ENCODE measurements around the gene NFIB.

DNA sequence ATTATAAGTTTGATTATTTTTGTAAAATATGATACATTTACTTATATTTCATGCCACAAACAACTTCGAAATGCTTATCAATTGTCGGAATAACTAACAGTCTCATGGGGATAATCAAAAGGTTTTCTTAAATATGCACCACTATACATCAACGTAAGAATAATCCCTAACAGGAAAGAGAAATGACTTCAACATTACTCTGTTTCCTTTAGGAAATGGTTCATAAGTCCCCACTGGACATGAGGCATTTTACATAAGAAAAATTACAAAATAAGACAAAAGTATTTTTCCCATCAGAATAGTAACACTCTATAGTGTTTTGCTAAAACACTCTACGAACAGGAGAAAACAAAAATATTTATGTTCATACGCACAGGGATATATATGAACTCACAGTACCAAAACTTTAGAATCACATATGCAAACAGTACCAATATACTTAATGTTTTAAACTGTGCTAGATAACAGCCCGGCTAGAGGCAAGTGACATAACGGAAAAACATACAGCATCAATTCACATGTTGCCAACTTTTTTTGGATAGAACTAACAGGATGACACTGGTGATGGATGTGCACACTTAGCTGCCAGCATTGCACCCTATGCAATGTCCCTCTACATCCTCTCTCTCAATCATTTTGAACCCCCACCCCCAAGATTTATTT, 120.5 kb downstream of the NFIB start:
- TF ChIP-seq CTCF (conservative IDR thresholded peaks at IDR 0.05; ENCODE audit: low read depth, low read length) = no peak
- TF ChIP-seq SMC3 (IDR thresholded peaks at IDR 0.05; ENCODE audit: low read depth, low read length) = no peak
- TF ChIP-seq, protein P1, sequence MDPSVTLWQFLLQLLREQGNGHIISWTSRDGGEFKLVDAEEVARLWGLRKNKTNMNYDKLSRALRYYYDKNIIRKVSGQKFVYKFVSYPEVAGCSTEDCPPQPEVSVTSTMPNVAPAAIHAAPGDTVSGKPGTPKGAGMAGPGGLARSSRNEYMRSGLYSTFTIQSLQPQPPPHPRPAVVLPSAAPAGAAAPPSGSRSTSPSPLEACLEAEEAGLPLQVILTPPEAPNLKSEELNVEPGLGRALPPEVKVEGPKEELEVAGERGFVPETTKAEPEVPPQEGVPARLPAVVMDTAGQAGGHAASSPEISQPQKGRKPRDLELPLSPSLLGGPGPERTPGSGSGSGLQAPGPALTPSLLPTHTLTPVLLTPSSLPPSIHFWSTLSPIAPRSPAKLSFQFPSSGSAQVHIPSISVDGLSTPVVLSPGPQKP (IDR thresholded peaks at IDR 0.05; ENCODE audit: borderline replicate concordance, low read depth, low read length) = no peak
- TF ChIP-seq POLR2A (IDR thresholded peaks at IDR 0.05; ENCODE audit: low read depth, low read length) = no peak
- no peak for TF ChIP-seq FOS (IDR thresholded peaks at IDR 0.05; ENCODE audit: low read depth, low read length)
- TF ChIP-seq, protein P2, sequence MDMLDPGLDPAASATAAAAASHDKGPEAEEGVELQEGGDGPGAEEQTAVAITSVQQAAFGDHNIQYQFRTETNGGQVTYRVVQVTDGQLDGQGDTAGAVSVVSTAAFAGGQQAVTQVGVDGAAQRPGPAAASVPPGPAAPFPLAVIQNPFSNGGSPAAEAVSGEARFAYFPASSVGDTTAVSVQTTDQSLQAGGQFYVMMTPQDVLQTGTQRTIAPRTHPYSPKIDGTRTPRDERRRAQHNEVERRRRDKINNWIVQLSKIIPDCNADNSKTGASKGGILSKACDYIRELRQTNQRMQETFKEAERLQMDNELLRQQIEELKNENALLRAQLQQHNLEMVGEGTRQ (IDR thresholded peaks at IDR 0.05; ENCODE audit: low read depth, low read length) = no peak
- TF ChIP-seq MAFK (IDR thresholded peaks at IDR 0.05; ENCODE audit: low read depth, low read length) = no peak
- no peak for TF ChIP-seq CHD1 (IDR thresholded peaks at IDR 0.05; ENCODE audit: low read depth, low read length)
- no peak for TF ChIP-seq CEBPB (IDR thresholded peaks at IDR 0.05; ENCODE audit: low read depth, low read length)
- TF ChIP-seq NFE2L2 (IDR thresholded peaks at IDR 0.05; ENCODE audit: low read depth, low read length) = no peak
